OCI-LY3 (cell line): Measurements from ENCODE around the gene ELP2.

Experiments used
- H2AFZ ChIP-seq: fragments of 200-600, 300-600 bp; shearing (Covaris generic); 2 replicates; pipeline ENCODE4 v1.6.0; 2014; ENCODE audit warnings: antibody characterized with exemption, low read depth, low read length
- H3K27ac ChIP-seq: fragments of 200-600, 300-600 bp; sonication (generic); 2 replicates; pipeline ENCODE4 v1.5.1; 2014; ENCODE audit warnings: mild to moderate bottlenecking, low read length, moderate library complexity, mixed read lengths
- H3K27me3 ChIP-seq: fragments of 200-600, 300-600 bp; sonication (generic); 2 replicates; pipeline ENCODE4 v1.6.1; 2014; ENCODE audit warnings: low read depth, low read length, mixed read lengths
- H3K36me3 ChIP-seq: fragments of 200-600, 300-600 bp; sonication (generic); replicated peaks from 2 replicates; pipeline ENCODE3; 2014; ENCODE audit warnings: low read depth, low read length, mixed read lengths
- H3K4me1 ChIP-seq: fragments of 300-600, 200-600 bp; sonication (generic); 2 replicates; pipeline ENCODE4 v1.6.1; 2014; ENCODE audit warnings: low read length, mixed read lengths
- H3K4me2 ChIP-seq: fragments of 200-600, 300-600 bp; sonication (generic); 2 replicates; pipeline ENCODE4 v1.6.1; 2014; ENCODE audit warnings: low read length, mixed read lengths
- H3K4me3 ChIP-seq: fragments of 300-600, 200-600 bp; sonication (generic); 2 replicates; pipeline ENCODE4 v1.5.1; 2014; ENCODE audit warnings: antibody characterized with exemption, mild to moderate bottlenecking, low read length, moderate library complexity
- H3K79me2 ChIP-seq: fragments of 300-600, 200-600 bp; shearing (Covaris generic); 2 replicates; pipeline ENCODE4 v1.6.1; 2014; ENCODE audit warnings: mild to moderate bottlenecking, low read length, mixed read lengths
- H3K9ac ChIP-seq: fragments of 300-600, 200-600 bp; shearing (Covaris generic); 2 replicates; pipeline ENCODE4 v1.6.0; 2014; ENCODE audit warnings: mild to moderate bottlenecking, low read length, moderate library complexity
- H3K9me3 ChIP-seq: fragments of 200-600, 300-600 bp; shearing (Covaris generic); 2 replicates; pipeline ENCODE4 v1.6.1; 2014; ENCODE audit warnings: low read length, mixed read lengths; ENCODE audit not compliant: insufficient read depth
- H4K20me1 ChIP-seq: fragments of 200-600, 300-600 bp; sonication (generic); 2 replicates; pipeline ENCODE4 v1.6.1; 2016; ENCODE audit warnings: low read length, mixed read lengths; ENCODE audit not compliant: insufficient read depth
- EZH2phosphoT487 ChIP-seq: fragments of 200-600 bp; shearing (Covaris generic); IDR thresholded peaks from 2 replicates; pipeline ENCODE4 v1.6.1; 2018; ENCODE audit warnings: antibody characterized with exemption, mixed run types, low read depth
- TF ChIP-seq, protein P1 (sequence below): fragments of 200-600, 300-600 bp; sonication (generic); IDR thresholded peaks from 2 replicates; pipeline ENCODE4 v1.5.1; 2014; ENCODE audit warnings: antibody characterized with exemption, low read length, low read depth

The ELP2 gene

GRCh38 chr18:36120297-36120696 is 9.4 kb upstream of the ELP2 start:
- no peaks in the 10 kb centered on the region for H3K79me2 ChIP-seq
- H3K27me3 ChIP-seq = no peaks in the 10 kb centered on the region
- no peaks in the 10 kb centered on the region for H4K20me1 ChIP-seq
- H3K4me1 ChIP-seq = no peaks in the 10 kb centered on the region
- H3K9ac ChIP-seq = no peak overlapping the region
- peaks cover 49% of the 10 kb centered on the region for H3K36me3 ChIP-seq
- no peak overlapping the region for H2AFZ ChIP-seq
- H3K27ac ChIP-seq = no peak overlapping the region
- no peak overlapping the region for H3K4me2 ChIP-seq
- no peak overlapping the region for H3K4me3 ChIP-seq
- no peaks in the 10 kb centered on the region for H3K9me3 ChIP-seq
- no peak for TF ChIP-seq EZH2phosphoT487
- TF ChIP-seq, protein P1, sequence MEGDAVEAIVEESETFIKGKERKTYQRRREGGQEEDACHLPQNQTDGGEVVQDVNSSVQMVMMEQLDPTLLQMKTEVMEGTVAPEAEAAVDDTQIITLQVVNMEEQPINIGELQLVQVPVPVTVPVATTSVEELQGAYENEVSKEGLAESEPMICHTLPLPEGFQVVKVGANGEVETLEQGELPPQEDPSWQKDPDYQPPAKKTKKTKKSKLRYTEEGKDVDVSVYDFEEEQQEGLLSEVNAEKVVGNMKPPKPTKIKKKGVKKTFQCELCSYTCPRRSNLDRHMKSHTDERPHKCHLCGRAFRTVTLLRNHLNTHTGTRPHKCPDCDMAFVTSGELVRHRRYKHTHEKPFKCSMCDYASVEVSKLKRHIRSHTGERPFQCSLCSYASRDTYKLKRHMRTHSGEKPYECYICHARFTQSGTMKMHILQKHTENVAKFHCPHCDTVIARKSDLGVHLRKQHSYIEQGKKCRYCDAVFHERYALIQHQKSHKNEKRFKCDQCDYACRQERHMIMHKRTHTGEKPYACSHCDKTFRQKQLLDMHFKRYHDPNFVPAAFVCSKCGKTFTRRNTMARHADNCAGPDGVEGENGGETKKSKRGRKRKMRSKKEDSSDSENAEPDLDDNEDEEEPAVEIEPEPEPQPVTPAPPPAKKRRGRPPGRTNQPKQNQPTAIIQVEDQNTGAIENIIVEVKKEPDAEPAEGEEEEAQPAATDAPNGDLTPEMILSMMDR = no peak

GRCh38 chr18:36124841-36125240 is 4.9 kb upstream of the ELP2 start:
- H3K9me3 ChIP-seq = no peaks in the 10 kb centered on the region
- H3K36me3 ChIP-seq = peaks cover 48% of the 10 kb centered on the region
- H3K9ac ChIP-seq = no peak overlapping the region
- no peak overlapping the region for H3K27ac ChIP-seq
- H3K79me2 ChIP-seq = peaks cover 33% of the 10 kb centered on the region
- peaks cover 7% of the 10 kb centered on the region for H3K4me1 ChIP-seq
- H3K4me2 ChIP-seq = no peak overlapping the region
- no peak overlapping the region for H2AFZ ChIP-seq
- TF ChIP-seq, protein P1 = no peak
- TF ChIP-seq EZH2phosphoT487 = no peak
- H3K4me3 ChIP-seq = no peak overlapping the region
- H4K20me1 ChIP-seq = no peaks in the 10 kb centered on the region
- H3K27me3 ChIP-seq = no peaks in the 10 kb centered on the region

- Histone ChIP-seq H3K27me3 (no peaks in the 10 kb centered on the region), H3K27ac (no peak overlapping the region), H3K4me2 (no peak overlapping the region), H3K4me1 (peaks cover 17% of the 10 kb centered on the region), H3K36me3 (peaks cover 43% of the 10 kb centered on the region), H3K79me2 (peaks cover 52% of the 10 kb centered on the region), H2AFZ (no peak overlapping the region), H3K9ac (no peak overlapping the region), H3K9me3 (no peaks in the 10 kb centered on the region), H4K20me1 (peaks cover 12% of the 10 kb centered on the region), H3K4me3 (no peak overlapping the region)
- TF ChIP-seq, protein P1 = no peak
- no peak for TF ChIP-seq EZH2phosphoT487
Observed at GRCh38 chr18:36126668-36127067, 3.0 kb upstream of the ELP2 start.

DNA sequence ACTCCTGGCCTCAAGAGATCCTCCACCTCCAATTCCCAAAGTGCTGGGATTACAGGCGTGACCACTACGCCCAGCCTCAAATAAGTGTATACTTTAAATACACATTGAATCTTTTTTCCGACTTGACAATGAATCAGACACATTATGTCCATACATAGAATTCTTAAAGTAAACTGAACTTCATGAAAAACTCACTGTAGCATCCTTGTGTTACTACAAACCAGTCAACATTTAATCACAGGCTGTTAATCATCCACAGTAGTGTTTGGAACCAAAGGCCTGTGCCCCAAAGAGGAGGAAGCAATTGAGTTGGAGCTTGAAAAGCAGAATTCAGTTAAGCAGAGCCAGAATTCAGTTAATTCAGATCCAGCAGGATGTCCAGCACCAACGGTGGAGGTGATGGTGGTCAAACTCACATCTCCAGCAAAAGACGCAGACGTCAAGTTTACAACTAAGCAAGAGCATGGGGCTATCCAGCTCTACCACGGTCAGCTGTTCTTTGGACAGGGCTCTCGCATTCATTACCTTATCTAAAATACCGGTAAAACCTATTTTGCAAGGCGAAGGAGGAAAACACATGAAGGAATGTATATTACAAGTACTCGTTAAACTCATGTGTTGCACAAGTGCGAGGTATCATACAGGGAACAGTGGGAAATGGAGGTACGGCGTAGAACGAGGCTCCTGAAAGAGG is 1.7 kb upstream of the ELP2 start:
- Histone ChIP-seq H3K4me2 (peak overlapping the region; percentile 75), H2AFZ (no peak overlapping the region), H3K9me3 (no peaks in the 10 kb centered on the region), H3K27ac (no peak overlapping the region), H3K4me1 (peaks cover 20% of the 10 kb centered on the region), H3K27me3 (no peaks in the 10 kb centered on the region), H3K36me3 (peaks cover 36% of the 10 kb centered on the region), H3K4me3 (peak overlapping the region; percentile 94), H3K9ac (peak overlapping the region; percentile 98; the same call in 1 of the 2 replicates), H3K79me2 (peaks cover 65% of the 10 kb centered on the region), H4K20me1 (peaks cover 22% of the 10 kb centered on the region)
- TF ChIP-seq, protein P1 = no peak
- no peak for TF ChIP-seq EZH2phosphoT487
